Hepatocyte (in vitro differentiated cells): ENCODE results near the gene KIRREL3. TPM values are rescaled to one million over a fixed set of nuclear protein-coding genes. Genes with fewer than 3 reads are reported as not detected.

ENCODE experiments used
- DNase-seq: peaks from one replicate; pipeline ENCODE4 v3.0.0-alpha.2; 2016; ENCODE audit warnings: low spot score
- H2AFZ ChIP-seq: fragments of 200-600 bp; sonication (generic); 2 replicates; pipeline ENCODE4 v1.6.0; 2016; ENCODE audit warnings: antibody characterized with exemption, mild to moderate bottlenecking
- H3K27ac ChIP-seq: fragments of 200-600 bp; sonication (generic); 2 replicates; pipeline ENCODE4 v1.5.1; 2016; ENCODE audit warnings: mild to moderate bottlenecking
- H3K27me3 ChIP-seq: fragments of 200-600 bp; sonication (generic); 2 replicates; pipeline ENCODE4 v1.6.1; 2016
- H3K36me3 ChIP-seq: fragments of 200-600 bp; sonication (generic); replicated peaks from 2 replicates; pipeline ENCODE4 v1.5.1; 2016; ENCODE audit warnings: low read depth; ENCODE audit not compliant: insufficient read depth
- H3K4me1 ChIP-seq: fragments of 200-600 bp; sonication (generic); 2 replicates; pipeline ENCODE4 v1.5.1; 2016; ENCODE audit warnings: mild to moderate bottlenecking, moderate library complexity; ENCODE audit not compliant: insufficient read depth
- H3K4me2 ChIP-seq: fragments of 200-600 bp; sonication (generic); 2 replicates; pipeline ENCODE4 v1.6.0; 2016
- H3K4me3 ChIP-seq: fragments of 200-600 bp; sonication (generic); 2 replicates; pipeline ENCODE4 v1.5.1; 2016; ENCODE audit warnings: mild to moderate bottlenecking
- H3K79me2 ChIP-seq: fragments of 200-600 bp; sonication (generic); 2 replicates; pipeline ENCODE4 v1.6.0; 2017; ENCODE audit warnings: mild to moderate bottlenecking
- H3K9me2 ChIP-seq: fragments of 200-600 bp; sonication (generic); replicated peaks from 2 replicates; pipeline ENCODE4 v1.6.0; 2017; ENCODE audit warnings: mild to moderate bottlenecking; ENCODE audit not compliant: insufficient read depth
- H3K9me3 ChIP-seq: fragments of 200-600 bp; sonication (generic); 2 replicates; pipeline ENCODE4 v1.5.1; 2016; ENCODE audit warnings: low read depth, mild to moderate bottlenecking
- H4K20me1 ChIP-seq: fragments of 200-600 bp; sonication (generic); 2 replicates; pipeline ENCODE4 v1.6.0; 2016; ENCODE audit warnings: mild to moderate bottlenecking; ENCODE audit not compliant: insufficient read depth, poor library complexity, severe bottlenecking
- CTCF ChIP-seq: fragments of 200-600 bp; sonication (generic); IDR thresholded peaks from 2 replicates; pipeline ENCODE4 v1.5.1; 2016; ENCODE audit warnings: antibody characterized with exemption, mild to moderate bottlenecking; ENCODE audit not compliant: poor library complexity
- EZH2 ChIP-seq: fragments of 200-600 bp; sonication (generic); IDR thresholded peaks from 2 replicates; pipeline ENCODE4 v1.6.1; 2016; ENCODE audit warnings: antibody characterized with exemption, mild to moderate bottlenecking, borderline replicate concordance
- EZH2phosphoT487 ChIP-seq: fragments of 200-600 bp; sonication (generic); IDR thresholded peaks from one replicate; pipeline ENCODE4 v1.6.1; 2018; ENCODE audit warnings: antibody characterized with exemption, mild to moderate bottlenecking, low read depth, moderate library complexity; ENCODE audit not compliant: unreplicated experiment, severe bottlenecking
- WGBS: methylation state at CpG from one replicate; pipeline ENCODE4 v1.1.6; 2016; ENCODE audit warnings: low lambda C conversion rate; ENCODE audit errors: missing lambda C conversion rate; 5-methylcytosine and 5-hydroxymethylcytosine counted together
- polyA plus RNA-seq: library from polyadenylated mRNA; unstranded; fragments of >200 nt; fragmentation: Nextera tagmentation; extraction: Ambion mirVana; gene quantifications from 2 replicates; pipeline ENCODE4 v1.2.1, GENCODE V29; 2016
- total RNA-seq: library from RNA; depleted of rRNA; stranded (reverse); fragments of >200 nt; gene quantifications from 2 replicates; pipeline ENCODE4 v1.2.3, GENCODE V29; 2014

KIRREL3 gene
- total and polyA plus RNA-seq, 2 experiments from 2014 or later: 0.33 to 0.86 TPM

- Histone ChIP-seq H4K20me1 (no peaks in the 10 kb centered on the region), H3K4me2 (no peak overlapping the region), H3K4me1 (peaks cover 9% of the 10 kb centered on the region), H3K27ac (no peak overlapping the region), H2AFZ (no peak overlapping the region), H3K9me2 (no peaks in the 10 kb centered on the region), H3K9me3 (no peaks in the 10 kb centered on the region), H3K36me3 (no peaks in the 10 kb centered on the region), H3K27me3 (no peaks in the 10 kb centered on the region), H3K79me2 (no peaks in the 10 kb centered on the region), H3K4me3 (no peak overlapping the region)
- 91% methylated on average over 11 of the region's 11 CpGs for WGBS
- TF ChIP-seq CTCF (no peak), EZH2phosphoT487 (no peak), EZH2 (no peak)
- DNase-seq: no peak
These were observed 567.2 kb downstream of the KIRREL3 start for GRCh38 chr11:126433244-126433846.

- no peak overlapping the region for H3K4me2 ChIP-seq
- no peaks in the 10 kb centered on the region for H3K36me3 ChIP-seq
- DNase-seq: no peak
- peaks cover 9% of the 10 kb centered on the region for H3K4me1 ChIP-seq
- WGBS: 86% methylated on average over 5 of the region's 6 CpGs
- H3K27ac ChIP-seq: no peak overlapping the region
- H3K79me2 ChIP-seq: no peaks in the 10 kb centered on the region
- no peaks in the 10 kb centered on the region for H3K9me2 ChIP-seq
- no peaks in the 10 kb centered on the region for H3K9me3 ChIP-seq
- H4K20me1 ChIP-seq: no peaks in the 10 kb centered on the region
- no peaks in the 10 kb centered on the region for H3K27me3 ChIP-seq
- no peak overlapping the region for H2AFZ ChIP-seq
- no peak overlapping the region for H3K4me3 ChIP-seq
- TF ChIP-seq EZH2 (no peak), CTCF (no peak), EZH2phosphoT487 (no peak)
These were observed 568.0 kb downstream of the KIRREL3 start for GRCh38 chr11:126432525-126432924.

GRCh38 chr11:126432065-126432461 is 568.5 kb downstream of the KIRREL3 start:
- H2AFZ ChIP-seq: no peak overlapping the region
- DNase-seq: no peak

More at GRCh38 chr11:126432065-126432461, 568.5 kb downstream of the KIRREL3 start:
- TF ChIP-seq CTCF (no peak), EZH2 (no peak), EZH2phosphoT487 (no peak)
- Histone ChIP-seq H3K9me2 (no peaks in the 10 kb centered on the region), H4K20me1 (no peaks in the 10 kb centered on the region), H3K36me3 (no peaks in the 10 kb centered on the region), H3K27me3 (no peaks in the 10 kb centered on the region), H3K9me3 (no peaks in the 10 kb centered on the region), H3K4me1 (peaks cover 9% of the 10 kb centered on the region), H3K27ac (no peak overlapping the region), H3K4me3 (no peak overlapping the region), H3K79me2 (no peaks in the 10 kb centered on the region), H3K4me2 (no peak overlapping the region)
- 92% methylated on average over 3 of the region's 3 CpGs for WGBS
